ENCODE measurements around the gene KLHL35.

GRCh38 chr11:75474878-75475766 lies 42.1 kb upstream of the KLHL35 start:
- TF ChIP-seq EZH2 (IDR thresholded peaks at IDR 0.05; ENCODE audit: insufficient read depth, poor library complexity, severe bottlenecking) (no peak), EZH2phosphoT487 (IDR thresholded peaks at IDR 0.05; ENCODE audit: insufficient read depth, low read depth) (no peak)

Measured in GM23248 (cell line).